ENCODE measurements around the gene DNAJC6.

DNA sequence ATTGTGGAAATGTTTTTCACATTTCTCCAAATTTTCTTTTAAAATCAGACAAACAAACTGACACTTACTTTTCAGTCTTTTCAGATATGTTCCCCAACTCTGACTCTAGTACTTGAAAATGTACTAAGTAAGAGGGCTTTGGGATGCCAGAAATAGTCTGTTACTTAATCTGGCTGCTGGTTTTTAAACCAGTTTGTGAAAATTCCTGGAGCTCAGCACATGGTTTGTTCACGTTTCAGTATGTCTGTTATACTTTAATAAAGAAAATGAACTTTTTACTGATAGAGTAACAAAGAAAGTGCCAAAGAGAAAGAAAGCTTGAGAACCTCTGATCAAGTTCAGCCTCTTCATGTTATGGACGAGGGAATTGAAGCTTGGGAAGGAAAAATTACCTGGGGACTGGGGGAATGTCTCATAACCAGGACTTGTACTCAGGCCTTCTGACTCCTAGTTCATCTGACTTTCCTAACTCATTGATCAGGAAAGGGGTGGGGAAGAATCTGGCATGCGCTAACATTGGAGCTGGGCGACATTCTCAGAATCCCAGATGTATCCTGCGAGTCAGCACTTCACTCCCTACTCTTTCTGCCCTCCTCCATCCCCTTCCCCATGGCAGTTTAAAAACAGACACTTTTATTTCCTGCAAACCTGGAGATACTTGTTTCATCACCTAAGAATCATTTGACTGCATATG is 30.8 kb upstream of the DNAJC6 start:
- TF ChIP-seq POLR2A (IDR thresholded peaks at IDR 0.05; ENCODE audit: low read depth, low read length) (no peak), POLR2AphosphoS5 (IDR thresholded peaks at IDR 0.05; ENCODE audit: low read depth, low read length) (no peak), TAF1 (IDR thresholded peaks at IDR 0.05; ENCODE audit: borderline replicate concordance, low read depth, low read length) (no peak)
